ENCODE measurements around the gene CELF4.

DNA sequence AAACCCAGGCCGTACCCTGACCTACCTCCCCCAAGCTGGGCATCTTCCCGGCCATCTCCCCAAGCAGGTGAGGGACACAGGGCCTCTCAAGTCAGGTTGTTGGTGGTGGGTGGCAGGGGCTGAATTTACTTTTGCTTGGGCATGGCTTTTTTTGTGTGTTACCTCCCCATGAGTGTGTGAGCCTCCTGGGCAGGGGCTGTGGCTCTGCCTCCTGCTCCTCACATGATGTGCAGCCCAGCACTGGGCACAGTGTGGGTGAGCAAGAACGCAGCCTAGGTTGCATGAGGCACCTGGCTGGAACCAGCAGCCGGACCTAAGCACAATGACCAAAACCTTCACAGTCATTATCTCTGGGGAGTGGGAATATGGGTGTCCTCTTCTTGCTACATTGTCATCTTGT is 22.3 kb downstream of the CELF4 start:
- TF ChIP-seq, protein P1, sequence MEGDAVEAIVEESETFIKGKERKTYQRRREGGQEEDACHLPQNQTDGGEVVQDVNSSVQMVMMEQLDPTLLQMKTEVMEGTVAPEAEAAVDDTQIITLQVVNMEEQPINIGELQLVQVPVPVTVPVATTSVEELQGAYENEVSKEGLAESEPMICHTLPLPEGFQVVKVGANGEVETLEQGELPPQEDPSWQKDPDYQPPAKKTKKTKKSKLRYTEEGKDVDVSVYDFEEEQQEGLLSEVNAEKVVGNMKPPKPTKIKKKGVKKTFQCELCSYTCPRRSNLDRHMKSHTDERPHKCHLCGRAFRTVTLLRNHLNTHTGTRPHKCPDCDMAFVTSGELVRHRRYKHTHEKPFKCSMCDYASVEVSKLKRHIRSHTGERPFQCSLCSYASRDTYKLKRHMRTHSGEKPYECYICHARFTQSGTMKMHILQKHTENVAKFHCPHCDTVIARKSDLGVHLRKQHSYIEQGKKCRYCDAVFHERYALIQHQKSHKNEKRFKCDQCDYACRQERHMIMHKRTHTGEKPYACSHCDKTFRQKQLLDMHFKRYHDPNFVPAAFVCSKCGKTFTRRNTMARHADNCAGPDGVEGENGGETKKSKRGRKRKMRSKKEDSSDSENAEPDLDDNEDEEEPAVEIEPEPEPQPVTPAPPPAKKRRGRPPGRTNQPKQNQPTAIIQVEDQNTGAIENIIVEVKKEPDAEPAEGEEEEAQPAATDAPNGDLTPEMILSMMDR (IDR thresholded peaks at IDR 0.05; ENCODE audit: low read depth, low read length, poor library complexity, severe bottlenecking), result no peak
- TF ChIP-seq EZH2phosphoT487 (IDR thresholded peaks at IDR 0.05; ENCODE audit: borderline replicate concordance, low read length), result no peak
